ENCODE results near the gene CRACR2A. TPM values are rescaled to one million over a fixed set of nuclear protein-coding genes. Genes with fewer than 3 reads are reported as not detected.

Gene CRACR2A
- total RNA-seq, 1 donor: 16.3 TPM

GRCh38 chr12:3751151-3752095 is 1.5 kb downstream of the CRACR2A start:
- H3K4me2 ChIP-seq (ENCODE audit: insufficient read depth, low read length): peak overlapping the region; percentile 81
- peak; percentile 56 for DNase-seq (ENCODE audit: insufficient read length, low spot score, missing footprints)
- H3K27ac ChIP-seq (ENCODE audit: low read depth, low read length): peak overlapping the region; percentile 69
- peaks cover 2% of the 10 kb centered on the region for H4K20me1 ChIP-seq (ENCODE audit: insufficient read depth, low read length)
- peak overlapping the region; percentile 75 for H3K4me3 ChIP-seq (ENCODE audit: insufficient read depth, low read length)
- peak overlapping the region; percentile 87 for H2AFZ ChIP-seq (ENCODE audit: low read length)
- H3K36me3 ChIP-seq (ENCODE audit: insufficient read depth, low read length): no peaks in the 10 kb centered on the region
- peaks cover 26% of the 10 kb centered on the region for H3K4me1 ChIP-seq (ENCODE audit: insufficient read depth, low read length)
- peaks cover 35% of the 10 kb centered on the region for H3K79me2 ChIP-seq (ENCODE audit: insufficient read depth, low read length)
- H3K9me3 ChIP-seq (ENCODE audit: low read depth, low read length): no peaks in the 10 kb centered on the region
- no peak for TF ChIP-seq CTCF (IDR thresholded peaks at IDR 0.05; ENCODE audit: extremely low read depth, low read depth, low read length)
- H3K27me3 ChIP-seq (ENCODE audit: insufficient read depth, low read length): no peaks in the 10 kb centered on the region

DNA sequence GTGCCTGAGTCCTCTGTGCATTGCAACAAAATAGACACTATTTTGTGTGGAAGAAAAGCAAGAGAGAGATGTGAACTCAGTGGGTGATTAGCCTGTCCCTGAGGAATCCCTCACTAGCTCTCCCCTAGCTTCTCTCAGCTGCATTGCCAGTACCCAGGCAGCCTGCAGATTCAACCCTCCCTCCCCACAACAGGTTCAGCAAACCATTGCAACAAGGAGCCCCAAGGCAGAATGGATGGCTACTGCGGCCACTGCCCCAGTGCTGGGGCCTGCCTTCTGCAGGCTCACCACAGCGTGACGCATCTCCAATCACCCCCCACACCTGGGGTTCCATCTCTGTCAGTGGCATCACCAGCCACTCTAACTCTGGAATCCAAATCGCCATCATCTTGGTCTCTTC is 2.3 kb downstream of the CRACR2A start:
- DNase-seq (ENCODE audit: insufficient read length, low spot score, missing footprints): peak; percentile 64
- no peak overlapping the region for H2AFZ ChIP-seq (ENCODE audit: low read length)
- no peaks in the 10 kb centered on the region for H3K36me3 ChIP-seq (ENCODE audit: insufficient read depth, low read length)
- H3K9me3 ChIP-seq (ENCODE audit: low read depth, low read length): no peaks in the 10 kb centered on the region
- peaks cover 2% of the 10 kb centered on the region for H4K20me1 ChIP-seq (ENCODE audit: insufficient read depth, low read length)
- TF ChIP-seq CTCF (IDR thresholded peaks at IDR 0.05; ENCODE audit: extremely low read depth, low read depth, low read length): no peak
- no peak overlapping the region for H3K4me3 ChIP-seq (ENCODE audit: insufficient read depth, low read length)
- no peak overlapping the region for H3K4me2 ChIP-seq (ENCODE audit: insufficient read depth, low read length)
- peaks cover 36% of the 10 kb centered on the region for H3K79me2 ChIP-seq (ENCODE audit: insufficient read depth, low read length)
- H3K27ac ChIP-seq (ENCODE audit: low read depth, low read length): no peak overlapping the region
- H3K27me3 ChIP-seq (ENCODE audit: insufficient read depth, low read length): no peaks in the 10 kb centered on the region
- peaks cover 26% of the 10 kb centered on the region for H3K4me1 ChIP-seq (ENCODE audit: insufficient read depth, low read length)

- Histone ChIP-seq H4K20me1 (ENCODE audit: insufficient read depth, low read length) (peaks cover 2% of the 10 kb centered on the region), H3K4me2 (ENCODE audit: insufficient read depth, low read length) (no peak overlapping the region), H3K9me3 (ENCODE audit: low read depth, low read length) (no peaks in the 10 kb centered on the region), H3K4me3 (ENCODE audit: insufficient read depth, low read length) (no peak overlapping the region), H3K27ac (ENCODE audit: low read depth, low read length) (no peak overlapping the region), H3K79me2 (ENCODE audit: insufficient read depth, low read length) (peaks cover 36% of the 10 kb centered on the region), H3K4me1 (ENCODE audit: insufficient read depth, low read length) (peaks cover 35% of the 10 kb centered on the region), H2AFZ (ENCODE audit: low read length) (no peak overlapping the region), H3K27me3 (ENCODE audit: insufficient read depth, low read length) (no peaks in the 10 kb centered on the region), H3K36me3 (ENCODE audit: insufficient read depth, low read length) (no peaks in the 10 kb centered on the region)
- no peak for TF ChIP-seq CTCF (IDR thresholded peaks at IDR 0.05; ENCODE audit: extremely low read depth, low read depth, low read length)
- no peak for DNase-seq (ENCODE audit: insufficient read length, low spot score, missing footprints)
Observed at GRCh38 chr12:3748620-3749019, 4.3 kb downstream of the CRACR2A start.

GRCh38 chr12:3747976-3748619 is 4.8 kb downstream of the CRACR2A start:
- no peak overlapping the region for H3K4me2 ChIP-seq (ENCODE audit: insufficient read depth, low read length)

More at GRCh38 chr12:3747976-3748619, 4.8 kb downstream of the CRACR2A start:
- no peak for DNase-seq (ENCODE audit: insufficient read length, low spot score, missing footprints)
- Histone ChIP-seq H3K36me3 (ENCODE audit: insufficient read depth, low read length) (no peaks in the 10 kb centered on the region), H3K9me3 (ENCODE audit: low read depth, low read length) (no peaks in the 10 kb centered on the region), H3K4me3 (ENCODE audit: insufficient read depth, low read length) (no peak overlapping the region), H3K4me1 (ENCODE audit: insufficient read depth, low read length) (peaks cover 30% of the 10 kb centered on the region), H4K20me1 (ENCODE audit: insufficient read depth, low read length) (peaks cover 2% of the 10 kb centered on the region), H3K27ac (ENCODE audit: low read depth, low read length) (no peak overlapping the region), H3K79me2 (ENCODE audit: insufficient read depth, low read length) (peaks cover 36% of the 10 kb centered on the region), H2AFZ (ENCODE audit: low read length) (no peak overlapping the region), H3K27me3 (ENCODE audit: insufficient read depth, low read length) (no peaks in the 10 kb centered on the region)
- TF ChIP-seq CTCF (IDR thresholded peaks at IDR 0.05; ENCODE audit: extremely low read depth, low read depth, low read length): no peak
